ENCODE measurements around the gene SPTBN1.
A peak's percentile ranks its signal among the peaks of the same experiment; 100 is the strongest.

Gene SPTBN1

DNA sequence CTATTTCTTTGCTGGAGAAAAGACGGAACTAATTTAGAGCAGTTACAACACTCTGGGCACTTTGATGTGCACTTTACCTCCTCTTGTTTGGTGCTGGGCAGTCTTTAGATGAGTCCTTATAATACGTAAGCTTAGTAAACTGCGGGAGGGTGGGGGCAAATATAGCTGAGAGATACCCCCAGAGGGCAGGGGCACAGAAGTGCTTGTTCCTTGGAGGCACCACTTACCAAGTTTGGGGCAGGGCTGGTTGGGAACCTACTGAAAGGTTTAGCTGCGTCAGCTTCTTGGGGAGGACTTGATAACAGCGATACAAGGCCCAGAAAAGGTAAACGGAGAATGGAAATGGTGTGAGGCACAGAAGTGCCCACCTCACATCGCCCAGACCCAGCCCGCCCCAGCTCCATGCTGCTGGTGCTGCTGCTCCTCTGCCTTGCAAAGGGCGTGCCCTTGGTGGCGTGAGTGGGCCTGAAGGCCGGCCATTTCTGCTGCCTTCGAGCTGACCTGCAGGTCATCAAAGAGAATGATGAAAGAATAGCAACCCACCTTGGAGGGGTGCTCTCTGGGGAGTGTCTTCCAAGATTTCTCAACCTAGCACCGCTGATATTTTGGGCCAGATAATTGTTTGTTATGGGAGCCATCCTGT, 139.2 kb downstream of the SPTBN1 start:
- DNase-seq, result no peak

DNA sequence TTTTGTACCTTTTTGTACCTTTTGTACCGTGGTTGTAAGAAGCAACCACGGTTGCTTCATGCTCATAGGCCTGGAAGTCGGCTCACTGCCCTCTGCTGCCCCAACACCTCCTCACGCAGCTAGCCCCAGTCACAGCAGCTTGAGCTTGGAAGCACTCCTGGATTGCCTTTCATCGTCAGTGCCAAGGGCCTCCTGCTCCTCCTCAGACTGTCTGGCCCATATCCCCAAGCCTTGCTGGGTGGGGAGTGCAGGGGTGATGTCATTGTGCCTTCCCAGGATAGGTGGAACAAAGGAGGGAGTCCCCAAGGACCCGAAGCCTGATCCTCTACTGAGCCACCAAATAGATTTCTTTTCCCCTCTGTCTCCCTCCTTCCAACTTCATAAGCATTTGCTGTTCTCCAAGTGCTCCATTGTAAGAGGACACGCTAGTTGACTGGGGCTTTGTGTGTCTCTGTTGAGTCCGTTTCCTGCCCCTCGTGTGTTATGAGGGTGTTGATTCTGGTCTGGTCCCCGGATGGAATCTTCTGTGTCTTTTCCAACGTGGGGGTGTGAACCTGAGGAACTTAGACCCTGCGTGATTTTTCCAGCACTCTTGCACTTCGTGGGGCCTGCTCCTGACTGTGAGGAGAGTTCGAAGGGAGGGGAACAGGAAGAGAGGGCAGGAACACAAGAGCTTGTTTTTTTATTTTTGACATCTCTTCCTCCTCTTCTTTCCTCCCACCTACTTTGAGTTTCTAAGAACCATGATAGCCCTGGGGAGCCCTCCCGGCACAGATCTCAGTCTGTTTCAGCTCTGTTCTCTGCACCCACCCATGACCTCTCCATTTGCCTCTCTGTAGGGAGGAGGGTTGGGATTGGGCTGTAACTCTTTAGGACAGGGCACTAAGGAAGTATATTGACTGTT, 140.1 kb downstream of the SPTBN1 start:
- no peak for DNase-seq

DNA sequence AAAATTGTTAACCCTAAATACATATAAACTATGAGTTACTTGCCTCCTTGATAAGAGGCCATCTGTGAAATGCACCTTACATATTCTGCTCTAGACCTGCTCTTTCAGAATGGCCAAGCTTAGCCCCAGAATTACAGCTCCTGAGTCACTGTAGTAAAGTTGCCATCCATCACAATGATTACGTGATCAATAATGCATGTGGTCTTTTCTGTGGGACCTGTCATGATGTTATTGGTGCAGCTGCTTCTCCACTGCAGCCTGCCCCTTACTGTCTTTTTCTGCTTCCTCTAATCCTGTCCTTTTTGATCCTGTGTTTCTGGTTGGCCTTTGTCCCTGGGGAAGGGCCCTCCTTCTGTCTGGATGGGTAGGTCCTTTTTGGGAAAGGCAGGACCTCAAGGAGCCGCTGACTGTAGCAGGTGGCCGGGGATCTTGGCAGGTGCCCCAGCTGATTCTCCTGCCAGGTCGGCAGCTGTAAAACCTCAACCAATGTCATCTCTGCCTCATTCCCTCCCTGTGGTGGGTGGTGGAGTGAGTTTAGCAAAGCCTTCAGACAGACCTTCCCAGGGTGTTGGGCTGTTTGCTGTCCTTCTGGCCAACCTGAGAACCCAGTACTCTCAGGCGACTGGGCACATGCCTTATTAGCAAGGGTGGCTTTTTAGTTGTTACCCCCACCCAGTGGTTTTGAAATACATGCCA, 141.2 kb downstream of the SPTBN1 start:
- no peak for DNase-seq

DNA sequence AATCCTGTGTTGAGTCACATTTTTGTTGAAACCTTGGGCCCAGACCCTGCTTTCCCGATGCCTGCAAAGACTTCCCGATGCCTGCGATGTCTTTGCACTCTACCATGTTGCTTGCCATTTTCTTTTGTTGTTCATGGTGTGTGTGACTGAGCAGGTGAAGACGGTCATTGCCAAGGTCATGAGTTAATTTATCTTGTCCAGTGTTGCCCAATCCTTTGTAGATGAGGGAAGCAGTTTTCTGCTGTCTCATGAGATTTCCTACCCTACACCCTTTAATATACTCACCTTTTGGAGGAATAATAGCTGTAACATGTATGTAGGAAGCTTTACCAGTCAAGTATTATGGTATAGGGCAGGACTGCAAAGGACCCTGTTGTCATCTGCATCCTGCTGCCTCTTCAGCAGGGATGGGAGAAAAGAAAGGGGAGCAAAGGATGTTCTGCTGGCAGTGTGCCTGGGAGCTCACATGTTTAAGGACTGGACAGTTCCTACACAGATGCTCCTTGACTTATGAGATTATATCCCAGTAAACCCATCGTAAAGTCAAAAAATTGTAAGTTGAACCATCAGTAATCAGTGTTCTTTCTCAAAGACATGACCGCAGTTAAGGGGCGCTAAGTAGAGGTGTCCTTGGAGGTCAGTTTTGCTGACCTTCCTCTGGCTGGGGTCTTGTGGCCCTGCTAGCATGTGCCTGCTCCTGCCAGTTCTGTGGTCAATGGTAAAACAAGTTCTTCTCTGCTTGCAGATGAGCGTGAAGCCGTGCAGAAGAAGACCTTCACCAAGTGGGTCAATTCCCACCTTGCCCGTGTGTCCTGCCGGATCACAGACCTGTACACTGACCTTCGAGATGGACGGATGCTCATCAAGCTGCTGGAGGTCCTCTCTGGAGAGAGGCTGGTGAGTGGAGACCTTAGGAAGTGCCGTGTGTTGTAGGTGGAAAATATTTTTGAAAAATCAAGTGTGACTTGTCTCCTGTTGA, 142.5 kb downstream of the SPTBN1 start:
- DNase-seq, result no peak

DNA sequence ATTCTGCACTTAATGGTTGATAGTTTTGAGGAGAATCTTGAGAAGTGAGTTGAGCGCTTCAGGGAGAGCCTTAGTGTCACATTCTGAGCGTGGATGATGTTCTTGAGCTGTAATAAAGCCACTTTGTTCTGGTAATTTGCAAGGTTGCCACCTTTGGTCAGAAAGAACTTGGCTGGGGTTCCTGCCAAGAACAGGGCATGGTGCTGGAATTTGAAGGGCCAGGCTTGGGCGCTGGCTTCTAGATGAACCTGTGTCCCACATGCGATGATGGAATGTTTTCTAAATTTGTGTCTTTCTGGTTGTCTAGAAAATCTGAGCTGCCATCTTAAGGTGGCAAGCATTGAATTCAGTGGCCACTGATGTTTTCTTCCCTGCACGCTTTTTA, 143.2 kb downstream of the SPTBN1 start:
- DNase-seq, result no peak

DNA sequence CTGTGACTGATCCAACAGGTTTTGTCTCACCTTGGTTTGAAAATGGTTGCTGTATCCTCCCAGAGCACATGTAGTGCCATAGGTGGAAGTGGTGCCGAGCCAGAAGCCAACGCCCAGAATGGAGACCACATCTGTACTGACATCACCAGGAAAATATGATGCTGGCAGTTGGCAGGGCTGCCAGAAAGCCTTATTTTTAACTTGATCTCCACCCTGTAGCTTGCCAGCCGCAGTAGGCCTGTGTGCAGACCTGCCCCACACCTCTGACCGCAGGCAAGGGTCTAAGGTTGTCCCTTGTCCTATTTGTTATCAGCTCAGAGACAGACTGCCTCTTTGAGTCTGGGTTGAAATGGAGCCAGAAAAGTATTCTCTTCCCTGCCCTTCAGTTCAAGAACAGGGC, 143.8 kb downstream of the SPTBN1 start:
- no peak for DNase-seq

DNA sequence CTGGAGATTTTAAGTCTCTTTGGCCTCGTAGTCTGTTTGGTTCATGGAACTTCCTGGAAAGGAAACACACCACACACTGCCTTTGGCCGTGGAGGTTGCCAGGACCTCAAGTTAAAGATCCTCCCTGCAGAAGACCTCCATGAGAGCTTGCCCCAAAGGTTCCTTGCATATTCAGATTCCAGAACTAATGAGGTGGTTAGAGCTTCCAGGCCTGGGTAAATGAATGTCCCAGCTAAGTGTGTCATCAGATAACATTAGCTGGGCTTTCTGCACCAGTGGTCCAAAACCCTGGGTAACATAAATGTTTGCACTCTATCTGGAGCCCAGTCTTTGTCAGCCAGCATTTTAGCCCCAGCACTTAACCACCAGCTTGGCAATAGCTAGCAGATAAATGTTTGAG, 145.2 kb downstream of the SPTBN1 start:
- no peak for DNase-seq

DNA sequence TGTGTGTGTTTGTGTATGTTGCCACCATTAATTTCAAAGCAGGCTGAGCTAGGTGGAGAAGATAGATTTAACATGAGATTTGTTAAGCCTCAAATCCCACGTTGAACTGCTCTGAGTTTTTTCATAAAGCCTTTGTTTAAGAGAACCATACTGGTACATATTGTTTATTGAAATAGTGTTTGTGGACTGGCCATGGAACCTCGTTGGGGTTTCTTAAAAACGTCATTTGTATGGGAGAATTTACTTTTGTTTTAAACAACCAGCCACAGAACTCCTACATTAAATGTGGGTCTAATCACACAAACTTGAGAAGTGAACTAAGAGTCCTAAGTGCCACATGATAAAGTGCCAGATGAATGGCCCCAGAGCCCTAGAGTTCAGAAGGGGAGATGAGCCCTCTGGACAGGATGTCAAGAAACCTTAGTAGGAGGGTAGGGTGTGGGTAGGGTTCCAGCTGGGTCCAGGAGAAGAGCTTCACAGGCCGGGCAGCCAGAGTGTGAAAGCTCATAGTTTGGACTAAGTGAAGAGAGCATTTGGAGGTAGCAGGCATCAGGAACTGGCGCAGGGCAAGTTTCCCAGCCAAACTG, 146.7 kb downstream of the SPTBN1 start:
- no peak for DNase-seq

DNA sequence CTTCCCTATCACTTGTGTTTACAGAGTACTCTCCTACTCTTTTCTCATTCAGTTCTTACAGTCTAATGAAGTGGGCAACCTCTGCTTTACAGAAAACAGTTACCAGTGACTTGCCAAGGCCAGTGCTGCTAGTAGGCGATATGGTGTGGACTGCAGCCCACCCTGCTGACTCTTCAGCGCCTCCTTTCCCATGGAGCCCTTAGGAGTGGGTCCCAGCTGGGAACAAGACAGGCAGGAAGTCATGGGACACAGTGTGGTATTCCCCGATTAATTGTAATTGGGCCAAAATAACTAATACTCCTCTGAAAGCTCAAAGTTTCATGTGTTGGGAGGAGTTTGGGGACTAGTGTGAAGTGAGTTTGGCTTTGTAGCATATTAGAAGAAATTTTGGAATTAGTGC, 147.2 kb downstream of the SPTBN1 start:
- no peak for DNase-seq

DNA sequence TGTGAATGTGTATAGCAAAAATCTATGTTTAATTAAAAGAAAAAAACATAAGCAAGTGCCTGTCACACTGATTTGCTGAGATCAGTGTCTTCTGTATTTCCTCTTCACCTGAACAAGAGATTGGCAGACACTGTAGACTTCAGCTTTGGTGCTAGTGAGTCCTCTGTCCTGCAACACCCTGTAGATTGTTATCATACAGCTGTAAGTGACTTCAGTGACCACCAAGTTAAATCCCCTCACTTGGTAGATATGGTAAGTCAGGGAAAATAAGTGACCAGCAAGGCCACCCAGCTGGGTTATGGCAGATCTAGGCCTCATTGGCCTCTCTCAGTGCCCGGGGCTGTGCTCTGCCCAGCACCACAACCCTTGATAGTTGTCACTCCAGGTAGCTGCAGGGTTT, 147.7 kb downstream of the SPTBN1 start:
- DNase-seq, result no peak

DNA sequence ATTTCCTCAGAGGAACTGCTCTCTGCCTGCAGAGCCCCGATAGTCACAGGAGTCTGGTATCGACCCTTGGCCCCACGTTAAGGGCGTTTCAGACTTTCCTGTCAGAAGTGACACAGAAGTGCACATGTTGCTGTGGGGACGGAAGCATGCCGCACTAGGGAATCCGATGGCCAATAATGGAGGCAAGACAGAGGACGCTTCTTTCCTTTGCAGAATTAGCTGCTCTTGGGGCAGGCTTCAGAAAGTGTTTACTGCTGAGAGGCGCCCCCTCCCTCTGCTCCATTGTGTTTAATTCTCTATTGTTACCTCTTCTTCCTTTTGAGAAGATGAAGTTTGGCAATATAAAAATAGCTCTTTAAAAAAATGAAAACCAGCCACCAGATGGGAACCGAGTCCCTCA, 148.7 kb downstream of the SPTBN1 start:
- DNase-seq, result no peak

DNA sequence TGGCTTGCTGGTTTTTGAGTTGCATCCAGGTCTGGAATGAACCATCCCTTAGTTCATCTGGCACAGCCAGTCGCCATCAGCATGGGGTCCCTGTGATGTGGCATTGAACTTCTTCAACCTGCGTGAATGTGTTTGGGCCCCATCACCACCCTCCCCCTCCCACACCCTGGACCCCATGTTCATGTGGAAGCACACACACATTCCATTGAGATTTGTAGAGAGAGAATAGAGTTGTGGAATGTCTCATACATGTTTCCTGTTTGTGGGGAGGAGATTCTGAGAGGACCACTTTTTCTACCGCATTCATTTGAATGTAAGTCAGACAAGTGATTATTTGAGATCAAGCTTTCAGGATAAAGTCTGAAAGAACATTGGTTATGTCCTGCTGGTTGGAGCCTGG, 149.7 kb downstream of the SPTBN1 start:
- no peak for DNase-seq

DNA sequence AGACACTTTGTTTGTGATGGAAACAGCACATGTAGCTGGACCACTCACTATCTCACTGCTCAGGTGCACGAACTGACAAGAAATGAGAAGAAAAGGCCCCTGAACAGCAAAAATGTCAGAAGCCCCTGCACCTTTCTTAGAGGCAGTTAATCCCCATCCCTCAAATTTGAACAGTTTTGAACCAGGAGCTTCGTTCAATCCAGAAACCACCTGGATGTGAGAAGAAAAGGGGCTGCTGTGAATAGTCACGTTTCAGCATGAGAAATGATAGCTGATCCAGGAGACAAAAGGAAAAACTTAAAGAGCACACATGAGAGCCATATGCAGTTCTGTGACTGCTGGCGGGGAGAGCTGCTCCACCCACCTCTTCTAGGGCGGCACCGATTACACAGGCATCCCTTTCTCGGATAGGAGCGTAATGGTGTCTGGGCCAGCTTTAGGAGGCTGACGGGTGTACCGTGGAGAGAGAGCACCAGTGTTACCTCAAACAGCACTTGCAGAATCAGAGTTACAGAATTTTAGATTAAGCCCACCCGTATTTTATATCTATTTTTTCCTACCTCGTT, 150.3 kb downstream of the SPTBN1 start:
- peak; percentile 23 for DNase-seq

DNA sequence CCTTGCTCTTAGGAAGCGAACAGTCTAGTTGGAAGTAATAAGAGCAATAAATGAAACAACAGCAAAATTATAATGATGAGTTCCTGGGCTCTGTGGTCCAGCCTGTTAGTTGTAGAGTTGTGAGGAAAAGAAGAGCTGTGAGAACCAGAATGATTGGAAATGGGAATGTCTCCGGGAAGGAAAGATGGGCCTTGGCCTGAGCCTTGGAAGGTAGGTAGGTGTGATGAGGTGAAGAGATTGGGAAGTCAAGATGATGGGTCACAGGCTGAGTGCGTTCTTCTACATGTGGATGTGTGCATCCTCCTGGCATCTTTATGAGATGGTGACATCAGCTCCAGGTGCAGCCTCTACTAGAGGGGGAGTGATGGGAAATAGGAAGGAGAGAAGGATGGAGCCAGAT, 152.1 kb downstream of the SPTBN1 start:
- no peak for DNase-seq

DNA sequence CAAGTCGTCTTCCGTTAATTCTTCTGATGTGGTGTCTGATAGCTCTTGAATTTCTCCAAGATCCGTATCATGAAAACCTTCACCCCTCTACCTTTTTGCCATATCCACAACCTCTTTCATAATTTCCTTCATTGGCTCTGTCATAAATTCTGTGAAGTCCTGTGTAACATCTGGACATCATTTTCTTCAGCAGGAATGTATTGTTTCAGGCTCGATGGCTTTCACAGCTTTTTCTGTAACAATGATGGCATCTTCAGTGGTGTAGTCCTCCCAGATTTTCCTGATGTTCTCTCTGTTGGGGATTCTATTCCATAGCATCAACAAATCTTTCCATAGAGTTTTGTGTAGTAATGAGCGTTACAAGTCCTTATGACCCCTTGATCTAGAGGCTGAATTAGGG, 153.1 kb downstream of the SPTBN1 start:
- DNase-seq, result no peak

DNA sequence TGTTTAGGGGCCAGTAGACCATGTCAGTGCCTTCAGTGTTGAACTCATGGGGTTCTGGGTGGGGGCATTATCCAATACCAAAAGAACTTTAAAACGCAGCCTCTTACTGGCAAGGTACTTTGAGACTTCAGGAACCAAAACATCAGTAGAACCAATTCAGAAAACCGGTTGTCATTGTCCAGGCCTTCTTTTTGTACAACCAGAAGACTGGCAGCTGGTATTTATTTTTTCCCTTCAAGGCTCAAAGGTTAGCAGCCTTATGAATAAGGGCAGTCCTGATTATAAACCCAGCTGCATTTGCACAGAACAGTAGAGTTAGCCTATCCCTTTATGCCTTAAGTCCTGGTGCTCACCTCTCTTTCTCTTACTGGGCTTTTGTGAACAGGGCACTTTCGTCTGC, 153.5 kb downstream of the SPTBN1 start:
- no peak for DNase-seq

DNA sequence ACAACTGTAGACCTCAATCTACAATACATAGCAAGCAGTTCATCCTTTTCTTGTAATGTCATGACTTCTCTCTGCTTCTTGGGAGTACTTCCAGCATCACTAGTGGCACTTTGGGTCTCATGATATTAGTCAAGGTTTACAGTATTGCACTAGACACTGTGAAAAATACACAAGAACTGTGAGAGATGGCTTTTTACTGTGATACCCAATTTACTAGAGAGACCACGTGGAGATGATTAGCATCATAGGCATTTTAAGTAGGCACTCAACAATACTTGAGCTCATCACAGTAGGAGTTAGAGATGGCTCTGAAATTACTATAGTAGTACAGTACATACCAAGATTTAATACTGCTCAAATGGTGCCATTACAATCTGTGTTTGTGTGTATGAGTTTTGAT, 154.6 kb downstream of the SPTBN1 start:
- no peak for DNase-seq

DNA sequence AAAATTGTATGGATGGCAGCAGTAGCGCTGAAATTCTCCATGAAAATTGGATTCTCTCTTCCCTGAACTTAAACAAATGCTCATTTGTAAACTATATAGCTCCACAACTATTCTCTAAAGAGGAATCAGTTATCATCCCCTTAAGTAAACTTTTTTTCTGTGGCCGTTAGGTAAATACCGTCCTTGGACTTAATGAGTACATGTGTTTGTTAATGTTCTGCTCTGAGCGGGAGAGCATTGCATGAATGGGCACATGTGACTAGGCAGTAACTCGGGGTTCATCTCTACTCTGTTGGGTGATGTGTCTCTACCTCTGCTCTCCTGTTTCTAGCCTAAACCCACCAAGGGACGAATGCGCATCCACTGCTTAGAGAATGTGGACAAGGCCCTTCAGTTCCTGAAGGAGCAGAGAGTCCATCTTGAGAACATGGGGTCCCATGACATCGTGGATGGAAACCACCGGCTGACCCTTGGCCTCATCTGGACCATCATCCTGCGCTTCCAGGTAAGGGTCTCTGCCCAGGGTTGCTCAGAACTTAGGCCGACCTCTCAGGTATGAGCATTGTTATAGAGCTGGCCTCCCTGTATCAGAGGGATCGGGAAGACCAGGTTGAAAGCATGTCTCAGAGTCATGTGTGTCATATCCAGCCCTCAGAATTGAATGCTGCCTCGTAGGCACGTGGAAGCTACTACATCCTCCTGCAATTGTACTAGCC, 155.9 kb downstream of the SPTBN1 start:
- no peak for DNase-seq

DNA sequence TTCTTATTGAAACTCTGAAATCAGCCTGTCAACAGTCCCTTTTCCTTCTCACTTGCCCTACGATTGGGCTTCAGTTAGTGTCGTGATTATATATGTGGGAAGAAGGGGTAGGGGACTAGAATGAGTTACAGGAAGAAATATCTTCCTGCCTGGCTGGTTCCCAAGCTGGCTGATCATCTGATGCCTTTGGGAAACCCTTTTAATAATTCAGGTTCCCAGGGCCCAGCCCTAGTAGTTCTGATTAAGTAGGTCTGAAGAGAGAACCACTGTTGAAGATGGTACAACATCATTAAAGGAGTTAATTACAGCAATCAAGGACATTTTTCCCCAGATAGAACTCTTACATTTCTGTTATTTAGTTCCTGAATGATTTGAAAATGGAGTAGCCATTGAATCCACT, 157.3 kb downstream of the SPTBN1 start:
- no peak for DNase-seq

DNA sequence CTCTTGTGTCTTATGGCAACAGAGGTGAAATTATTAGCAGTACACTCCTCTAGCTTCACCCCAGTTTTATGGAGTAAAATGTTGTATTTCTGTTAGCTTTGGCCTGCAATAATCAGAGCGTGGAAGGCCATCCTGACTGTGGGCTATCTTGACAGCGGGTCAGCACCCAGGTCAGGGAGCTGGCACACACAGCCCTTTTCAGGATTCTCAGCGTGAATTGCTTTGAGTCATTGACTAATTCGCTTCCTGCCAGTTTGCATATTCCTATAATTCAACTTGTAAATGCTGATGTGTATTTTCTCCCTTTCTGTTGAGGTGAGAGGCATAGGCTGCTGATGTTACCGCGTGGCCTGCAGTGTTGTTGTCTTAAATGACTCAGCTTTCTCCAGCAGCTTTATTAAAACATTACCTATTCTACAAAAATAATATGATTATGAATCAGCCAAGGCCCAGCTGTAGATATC, 157.7 kb downstream of the SPTBN1 start:
- DNase-seq, result no peak

DNA sequence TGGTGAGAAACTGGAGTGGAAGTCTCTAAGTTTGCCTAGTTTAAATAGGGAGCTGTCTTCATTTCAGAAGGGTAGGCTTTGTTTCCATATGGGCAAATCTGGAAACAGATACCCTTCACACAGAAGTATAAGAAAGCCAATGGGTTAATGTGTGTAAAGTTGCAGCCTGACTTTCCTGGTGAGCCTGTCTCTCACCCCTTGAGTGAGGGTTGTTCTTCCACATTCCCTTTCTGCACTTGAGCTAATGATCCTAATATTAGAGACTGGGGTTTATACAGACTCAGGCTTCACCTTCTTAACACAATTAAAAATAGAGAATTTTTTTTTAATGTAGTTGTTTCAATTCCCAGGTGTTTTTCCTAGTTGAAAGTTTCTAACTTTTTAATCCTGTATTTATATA, 158.7 kb downstream of the SPTBN1 start:
- no peak for DNase-seq
